Epithelial cell of proximal tubule (primary cell): ENCODE results near the gene SYNGR3. TPM values are rescaled to one million over a fixed set of nuclear protein-coding genes. Genes with fewer than 3 reads are reported as not detected.
"Not testable (repeated sequence)": the region's sequence is repeated elsewhere in the genome, so short reads cannot be mapped to it uniquely, and the experiment has no call there.

Experiments
- DNase-seq: peaks from one replicate; pipeline ENCODE4 v3.0.0-alpha.2; 2011; ENCODE audit warnings: low read depth
- H3K4me3 ChIP-seq: 2 replicates; pipeline ENCODE4 v1.5.1; 2011; ENCODE audit warnings: low read depth, mild to moderate bottlenecking, low read length
- CTCF ChIP-seq: conservative IDR thresholded peaks from 2 replicates; pipeline ENCODE4 v1.5.1; 2012; ENCODE audit warnings: low read depth, mild to moderate bottlenecking, low read length
- total RNA-seq: library from RNA; depleted of rRNA; stranded (reverse); fragments of >200 nt; gene quantifications from 2 replicates; pipeline ENCODE4 v1.2.3, GENCODE V29; 2015

SYNGR3 gene
- total RNA-seq, 1 donor from 2014 or later: 22.0 TPM

GRCh38 chr16:1961651-1962067 is 28.1 kb upstream of the SYNGR3 start:
- no peak overlapping the region for H3K4me3 ChIP-seq
- DNase-seq: no peak
- TF ChIP-seq CTCF: no peak

- H3K4me3 ChIP-seq: peak overlapping the region; percentile 93
- DNase-seq: not testable (repeated sequence)
Observed at GRCh38 chr16:1962161-1963153, 27.3 kb upstream of the SYNGR3 start.

DNA sequence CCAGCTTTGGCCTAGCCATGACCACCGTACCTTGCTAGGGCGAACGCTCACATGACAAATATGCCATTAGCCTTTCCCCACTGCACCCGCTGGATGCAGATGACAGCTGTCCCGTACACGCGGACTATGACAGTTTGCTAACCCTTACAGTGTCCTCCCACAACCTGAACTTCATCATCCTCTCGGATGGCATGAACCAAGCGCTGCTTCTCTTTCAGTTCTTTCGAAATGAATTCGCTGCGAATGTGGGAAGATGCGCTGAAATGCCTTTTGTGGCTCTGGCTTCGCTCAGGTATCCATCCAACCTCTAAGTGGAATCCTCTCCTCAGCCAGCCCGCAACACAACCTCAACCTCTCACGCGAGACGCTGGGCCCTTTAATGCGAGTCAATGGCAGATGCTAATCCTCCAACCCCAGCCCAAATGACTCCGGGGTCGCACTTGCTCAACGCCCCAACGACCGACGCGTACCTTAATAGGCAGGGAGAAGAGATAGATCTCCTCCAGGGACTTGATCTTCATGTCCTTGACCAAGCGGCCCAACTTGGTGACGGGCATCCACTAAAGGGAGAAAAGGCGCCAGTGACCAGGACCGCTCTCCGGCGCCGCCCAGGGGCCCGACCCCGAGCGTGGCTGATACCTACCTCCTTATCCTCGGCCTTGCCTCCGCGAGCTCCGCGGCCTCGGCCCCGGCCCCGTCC is 25.8 kb upstream of the SYNGR3 start:
- no peak for DNase-seq
- peak overlapping the region; percentile 93 for H3K4me3 ChIP-seq
- TF ChIP-seq CTCF: peak; percentile 9

- no peak for TF ChIP-seq CTCF
- DNase-seq: peak; percentile 83
Observed at GRCh38 chr16:1964506-1965395, 25.0 kb upstream of the SYNGR3 start, which contains the start of gene RPS2. TSS of gene RPS2 (minus strand) at chr16:1964826. CDS start at chr16:1964625, 201 bp downstream.

GRCh38 chr16:1965396-1966001 is 24.3 kb upstream of the SYNGR3 start:
- DNase-seq: no peak
- no peak for TF ChIP-seq CTCF
- H3K4me3 ChIP-seq: peak overlapping the region; percentile 93

More at GRCh38 chr16:1964506-1965395, 25.0 kb upstream of the SYNGR3 start, which contains the start of gene RPS2:
- H3K4me3 ChIP-seq: peak within 1 kb of the TSS; percentile 93

DNA sequence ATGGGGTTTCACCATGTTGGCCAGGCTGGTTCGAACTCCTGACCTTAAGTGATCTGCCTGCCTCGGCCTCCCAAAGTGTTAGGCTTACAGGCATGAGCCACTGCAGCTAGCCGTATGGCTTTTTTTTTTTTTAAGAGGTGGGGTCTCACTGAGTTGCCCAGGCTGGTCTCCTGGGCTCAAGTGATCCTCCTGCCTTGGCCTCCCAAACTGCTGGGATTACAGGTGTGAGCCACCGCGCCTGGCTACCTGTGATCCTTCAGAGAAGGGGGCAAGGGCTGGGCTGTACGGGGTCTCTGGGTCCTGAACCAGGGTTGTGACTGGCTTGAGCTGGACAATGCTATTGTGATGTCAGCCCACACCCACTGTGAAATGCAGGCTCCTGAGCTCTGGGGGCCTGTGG is 23.3 kb upstream of the SYNGR3 start, which contains the start of gene RNF151:
TSS of gene RNF151 (plus strand) at position 397 of the 400 bp plus-strand sequence. CDS start 26 bp downstream, outside the sequence.
- peak within 1 kb of the TSS; percentile 93 for H3K4me3 ChIP-seq
- TF ChIP-seq CTCF: no peak
- DNase-seq: no peak
